ENCODE data around the gene OMP.

OMP gene

DNA sequence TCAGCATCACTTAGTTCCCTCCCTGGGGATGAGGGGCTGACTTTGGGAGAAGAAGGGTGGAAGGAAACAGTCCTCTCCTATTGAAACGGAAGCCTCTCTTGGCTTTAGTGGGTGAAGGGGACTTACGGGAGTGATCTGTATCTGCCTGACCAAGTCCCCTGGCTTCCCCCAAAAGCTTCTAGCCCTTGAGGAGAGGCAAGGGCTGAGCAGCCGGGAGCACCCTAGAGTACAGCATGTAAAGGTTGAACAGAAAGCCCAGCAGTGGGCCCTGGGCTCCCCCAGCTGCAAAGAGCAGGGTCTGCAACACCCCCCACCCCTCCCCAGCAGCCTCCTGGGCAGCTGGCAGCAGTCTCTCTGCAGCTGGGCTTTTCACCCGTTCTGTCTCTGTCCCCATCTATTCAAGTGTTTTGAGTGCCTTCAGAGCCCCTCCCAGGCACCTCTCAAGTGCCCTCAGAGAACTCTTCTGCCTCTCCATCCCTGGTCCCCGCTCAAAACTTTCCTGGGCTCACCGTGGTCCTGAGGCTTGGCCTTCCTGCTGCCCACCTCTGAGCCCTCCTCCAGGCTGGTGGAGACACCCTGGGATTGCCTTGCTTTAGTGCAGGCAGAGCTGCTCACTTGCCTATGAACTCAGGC lies 33.2 kb upstream of the OMP start:
- ChIA-PET POLR2A (no interaction called here), CTCF (no interaction called here)
- no peaks in the 10 kb centered on the region for H3K9me3 ChIP-seq (ENCODE audit: control insufficient read depth, insufficient read depth, low read depth, low read length)
- no peaks in the 10 kb centered on the region for H3K4me1 ChIP-seq (ENCODE audit: control insufficient read depth, insufficient read depth, low read length)
- TF ChIP-seq ZNF394 (tag by site-specific recombination; IDR thresholded peaks at IDR 0.05; ENCODE audit: borderline replicate concordance): no peak
- TF ChIP-seq ZNF776 (tag by site-specific recombination; IDR thresholded peaks at IDR 0.05; ENCODE audit: borderline replicate concordance): no peak
- TF ChIP-seq, protein P1, sequence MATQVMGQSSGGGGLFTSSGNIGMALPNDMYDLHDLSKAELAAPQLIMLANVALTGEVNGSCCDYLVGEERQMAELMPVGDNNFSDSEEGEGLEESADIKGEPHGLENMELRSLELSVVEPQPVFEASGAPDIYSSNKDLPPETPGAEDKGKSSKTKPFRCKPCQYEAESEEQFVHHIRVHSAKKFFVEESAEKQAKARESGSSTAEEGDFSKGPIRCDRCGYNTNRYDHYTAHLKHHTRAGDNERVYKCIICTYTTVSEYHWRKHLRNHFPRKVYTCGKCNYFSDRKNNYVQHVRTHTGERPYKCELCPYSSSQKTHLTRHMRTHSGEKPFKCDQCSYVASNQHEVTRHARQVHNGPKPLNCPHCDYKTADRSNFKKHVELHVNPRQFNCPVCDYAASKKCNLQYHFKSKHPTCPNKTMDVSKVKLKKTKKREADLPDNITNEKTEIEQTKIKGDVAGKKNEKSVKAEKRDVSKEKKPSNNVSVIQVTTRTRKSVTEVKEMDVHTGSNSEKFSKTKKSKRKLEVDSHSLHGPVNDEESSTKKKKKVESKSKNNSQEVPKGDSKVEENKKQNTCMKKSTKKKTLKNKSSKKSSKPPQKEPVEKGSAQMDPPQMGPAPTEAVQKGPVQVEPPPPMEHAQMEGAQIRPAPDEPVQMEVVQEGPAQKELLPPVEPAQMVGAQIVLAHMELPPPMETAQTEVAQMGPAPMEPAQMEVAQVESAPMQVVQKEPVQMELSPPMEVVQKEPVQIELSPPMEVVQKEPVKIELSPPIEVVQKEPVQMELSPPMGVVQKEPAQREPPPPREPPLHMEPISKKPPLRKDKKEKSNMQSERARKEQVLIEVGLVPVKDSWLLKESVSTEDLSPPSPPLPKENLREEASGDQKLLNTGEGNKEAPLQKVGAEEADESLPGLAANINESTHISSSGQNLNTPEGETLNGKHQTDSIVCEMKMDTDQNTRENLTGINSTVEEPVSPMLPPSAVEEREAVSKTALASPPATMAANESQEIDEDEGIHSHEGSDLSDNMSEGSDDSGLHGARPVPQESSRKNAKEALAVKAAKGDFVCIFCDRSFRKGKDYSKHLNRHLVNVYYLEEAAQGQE (tag by site-specific recombination; IDR thresholded peaks at IDR 0.05): no peak
- no peak for TF ChIP-seq ZNF707 (tag by site-specific recombination; IDR thresholded peaks at IDR 0.05)
- no peak for TF ChIP-seq ZNF558 (tag by site-specific recombination; IDR thresholded peaks at IDR 0.05)
- H3K4me3 ChIP-seq (ENCODE audit: low read depth, low read length): no peak overlapping the region
- H3K36me3 ChIP-seq (ENCODE audit: control insufficient read depth in 2 of 2, insufficient read depth in 1 of 2, low read length in 2 of 2): no peaks in the 10 kb centered on the region
- H3K27ac ChIP-seq (ENCODE audit: extremely low read depth, low read depth, low read length): no peak overlapping the region

DNA sequence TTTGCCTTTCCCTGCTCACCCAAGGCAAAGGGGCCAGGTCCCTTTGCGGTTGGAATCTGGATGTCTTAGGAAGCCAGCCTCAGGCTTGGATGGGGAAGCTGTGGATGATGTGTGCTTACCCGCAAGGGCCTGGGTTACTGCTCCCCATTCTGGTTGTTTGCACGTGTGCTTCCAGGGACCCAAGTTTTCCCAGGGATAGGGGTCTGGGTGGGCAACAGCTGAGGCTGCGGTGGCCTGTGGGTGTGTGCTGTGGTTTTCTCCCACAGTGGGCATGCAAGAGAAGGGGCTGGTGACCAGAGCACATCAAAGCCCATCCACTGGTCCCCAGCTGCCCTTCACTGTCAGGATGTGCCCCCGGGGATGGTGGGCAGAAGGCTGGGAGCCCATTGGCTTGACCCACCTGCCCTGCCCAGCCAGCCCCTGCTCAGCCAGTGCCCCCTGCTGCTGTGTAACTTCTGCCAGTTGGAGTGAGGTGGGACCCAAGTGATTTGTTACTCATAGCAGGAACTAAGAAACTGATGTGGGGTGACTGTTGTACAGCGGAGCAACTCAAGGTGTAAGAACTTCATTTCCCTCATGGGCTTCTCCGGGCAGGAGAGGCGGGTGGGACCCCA lies 32.6 kb upstream of the OMP start:
- ChIA-PET CTCF (no interaction called here), POLR2A (no interaction called here)
- no peak overlapping the region for H3K4me3 ChIP-seq (ENCODE audit: low read depth, low read length)
- no peak overlapping the region for H3K27ac ChIP-seq (ENCODE audit: extremely low read depth, low read depth, low read length)
- H3K4me1 ChIP-seq (ENCODE audit: control insufficient read depth, insufficient read depth, low read length): no peaks in the 10 kb centered on the region
- H3K9me3 ChIP-seq (ENCODE audit: control insufficient read depth, insufficient read depth, low read depth, low read length): no peaks in the 10 kb centered on the region
- H3K36me3 ChIP-seq (ENCODE audit: control insufficient read depth in 2 of 2, insufficient read depth in 1 of 2, low read length in 2 of 2): no peaks in the 10 kb centered on the region
- TF ChIP-seq, protein P2, sequence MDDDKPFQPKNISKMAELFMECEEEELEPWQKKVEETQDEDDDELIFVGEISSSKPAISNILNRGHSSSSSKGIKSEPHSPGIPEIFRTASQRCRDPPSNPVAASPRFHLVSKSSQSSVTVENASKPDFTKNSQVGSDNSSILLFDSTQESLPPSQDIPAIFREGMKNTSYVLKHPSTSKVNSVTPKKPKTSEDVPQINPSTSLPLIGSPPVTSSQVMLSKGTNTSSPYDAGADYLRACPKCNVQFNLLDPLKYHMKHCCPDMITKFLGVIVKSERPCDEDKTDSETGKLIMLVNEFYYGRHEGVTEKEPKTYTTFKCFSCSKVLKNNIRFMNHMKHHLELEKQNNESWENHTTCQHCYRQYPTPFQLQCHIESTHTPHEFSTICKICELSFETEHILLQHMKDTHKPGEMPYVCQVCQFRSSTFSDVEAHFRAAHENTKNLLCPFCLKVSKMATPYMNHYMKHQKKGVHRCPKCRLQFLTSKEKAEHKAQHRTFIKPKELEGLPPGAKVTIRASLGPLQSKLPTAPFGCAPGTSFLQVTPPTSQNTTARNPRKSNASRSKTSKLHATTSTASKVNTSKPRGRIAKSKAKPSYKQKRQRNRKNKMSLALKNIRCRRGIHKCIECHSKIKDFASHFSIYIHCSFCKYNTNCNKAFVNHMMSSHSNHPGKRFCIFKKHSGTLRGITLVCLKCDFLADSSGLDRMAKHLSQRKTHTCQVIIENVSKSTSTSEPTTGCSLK (tag by site-specific recombination; IDR thresholded peaks at IDR 0.05): no peak
- TF ChIP-seq, protein P3, sequence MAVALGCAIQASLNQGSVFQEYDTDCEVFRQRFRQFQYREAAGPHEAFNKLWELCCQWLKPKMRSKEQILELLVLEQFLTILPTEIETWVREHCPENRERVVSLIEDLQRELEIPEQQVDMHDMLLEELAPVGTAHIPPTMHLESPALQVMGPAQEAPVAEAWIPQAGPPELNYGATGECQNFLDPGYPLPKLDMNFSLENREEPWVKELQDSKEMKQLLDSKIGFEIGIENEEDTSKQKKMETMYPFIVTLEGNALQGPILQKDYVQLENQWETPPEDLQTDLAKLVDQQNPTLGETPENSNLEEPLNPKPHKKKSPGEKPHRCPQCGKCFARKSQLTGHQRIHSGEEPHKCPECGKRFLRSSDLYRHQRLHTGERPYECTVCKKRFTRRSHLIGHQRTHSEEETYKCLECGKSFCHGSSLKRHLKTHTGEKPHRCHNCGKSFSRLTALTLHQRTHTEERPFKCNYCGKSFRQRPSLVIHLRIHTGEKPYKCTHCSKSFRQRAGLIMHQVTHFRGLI (tag by site-specific recombination; IDR thresholded peaks at IDR 0.05): no peak
- TF ChIP-seq ZBTB21 (tag by site-specific recombination; IDR thresholded peaks at IDR 0.05) (no peak), OVOL3 (tag by site-specific recombination; IDR thresholded peaks at IDR 0.05) (no peak), ZNF174 (tag by site-specific recombination; IDR thresholded peaks at IDR 0.05) (no peak), ZNF76 (tag by site-specific recombination; IDR thresholded peaks at IDR 0.05; ENCODE audit: borderline replicate concordance, low read depth) (no peak), ZNF157 (tag by site-specific recombination; IDR thresholded peaks at IDR 0.05) (no peak), ZNF558 (tag by site-specific recombination; IDR thresholded peaks at IDR 0.05) (no peak), ZNF791 (tag by site-specific recombination; IDR thresholded peaks at IDR 0.05) (no peak), FEZF1 (tag by site-specific recombination; IDR thresholded peaks at IDR 0.05) (no peak), ZNF404 (tag by site-specific recombination; IDR thresholded peaks at IDR 0.05) (no peak), ZNF514 (tag by site-specific recombination; IDR thresholded peaks at IDR 0.05) (no peak), GLI2 (tag by site-specific recombination; IDR thresholded peaks at IDR 0.05; ENCODE audit: borderline replicate concordance, low read depth) (no peak)
- TF ChIP-seq, protein P4, sequence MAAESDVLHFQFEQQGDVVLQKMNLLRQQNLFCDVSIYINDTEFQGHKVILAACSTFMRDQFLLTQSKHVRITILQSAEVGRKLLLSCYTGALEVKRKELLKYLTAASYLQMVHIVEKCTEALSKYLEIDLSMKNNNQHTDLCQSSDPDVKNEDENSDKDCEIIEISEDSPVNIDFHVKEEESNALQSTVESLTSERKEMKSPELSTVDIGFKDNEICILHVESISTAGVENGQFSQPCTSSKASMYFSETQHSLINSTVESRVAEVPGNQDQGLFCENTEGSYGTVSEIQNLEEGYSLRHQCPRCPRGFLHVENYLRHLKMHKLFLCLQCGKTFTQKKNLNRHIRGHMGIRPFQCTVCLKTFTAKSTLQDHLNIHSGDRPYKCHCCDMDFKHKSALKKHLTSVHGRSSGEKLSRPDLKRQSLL (tag by site-specific recombination; IDR thresholded peaks at IDR 0.05): no peak
- TF ChIP-seq, protein P5, sequence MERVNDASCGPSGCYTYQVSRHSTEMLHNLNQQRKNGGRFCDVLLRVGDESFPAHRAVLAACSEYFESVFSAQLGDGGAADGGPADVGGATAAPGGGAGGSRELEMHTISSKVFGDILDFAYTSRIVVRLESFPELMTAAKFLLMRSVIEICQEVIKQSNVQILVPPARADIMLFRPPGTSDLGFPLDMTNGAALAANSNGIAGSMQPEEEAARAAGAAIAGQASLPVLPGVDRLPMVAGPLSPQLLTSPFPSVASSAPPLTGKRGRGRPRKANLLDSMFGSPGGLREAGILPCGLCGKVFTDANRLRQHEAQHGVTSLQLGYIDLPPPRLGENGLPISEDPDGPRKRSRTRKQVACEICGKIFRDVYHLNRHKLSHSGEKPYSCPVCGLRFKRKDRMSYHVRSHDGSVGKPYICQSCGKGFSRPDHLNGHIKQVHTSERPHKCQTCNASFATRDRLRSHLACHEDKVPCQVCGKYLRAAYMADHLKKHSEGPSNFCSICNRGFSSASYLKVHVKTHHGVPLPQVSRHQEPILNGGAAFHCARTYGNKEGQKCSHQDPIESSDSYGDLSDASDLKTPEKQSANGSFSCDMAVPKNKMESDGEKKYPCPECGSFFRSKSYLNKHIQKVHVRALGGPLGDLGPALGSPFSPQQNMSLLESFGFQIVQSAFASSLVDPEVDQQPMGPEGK (tag by site-specific recombination; IDR thresholded peaks at IDR 0.05): no peak
- TF ChIP-seq, protein P6, sequence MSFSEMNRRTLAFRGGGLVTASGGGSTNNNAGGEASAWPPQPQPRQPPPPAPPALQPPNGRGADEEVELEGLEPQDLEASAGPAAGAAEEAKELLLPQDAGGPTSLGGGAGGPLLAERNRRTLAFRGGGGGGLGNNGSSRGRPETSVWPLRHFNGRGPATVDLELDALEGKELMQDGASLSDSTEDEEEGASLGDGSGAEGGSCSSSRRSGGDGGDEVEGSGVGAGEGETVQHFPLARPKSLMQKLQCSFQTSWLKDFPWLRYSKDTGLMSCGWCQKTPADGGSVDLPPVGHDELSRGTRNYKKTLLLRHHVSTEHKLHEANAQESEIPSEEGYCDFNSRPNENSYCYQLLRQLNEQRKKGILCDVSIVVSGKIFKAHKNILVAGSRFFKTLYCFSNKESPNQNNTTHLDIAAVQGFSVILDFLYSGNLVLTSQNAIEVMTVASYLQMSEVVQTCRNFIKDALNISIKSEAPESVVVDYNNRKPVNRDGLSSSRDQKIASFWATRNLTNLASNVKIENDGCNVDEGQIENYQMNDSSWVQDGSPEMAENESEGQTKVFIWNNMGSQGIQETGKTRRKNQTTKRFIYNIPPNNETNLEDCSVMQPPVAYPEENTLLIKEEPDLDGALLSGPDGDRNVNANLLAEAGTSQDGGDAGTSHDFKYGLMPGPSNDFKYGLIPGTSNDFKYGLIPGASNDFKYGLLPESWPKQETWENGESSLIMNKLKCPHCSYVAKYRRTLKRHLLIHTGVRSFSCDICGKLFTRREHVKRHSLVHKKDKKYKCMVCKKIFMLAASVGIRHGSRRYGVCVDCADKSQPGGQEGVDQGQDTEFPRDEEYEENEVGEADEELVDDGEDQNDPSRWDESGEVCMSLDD (tag by site-specific recombination; IDR thresholded peaks at IDR 0.05): no peak
